Skeletal muscle satellite cell (primary cell): Measurements from ENCODE around the gene SIL1.

Experiments used
- H3K27me3 ChIP-seq: 2 replicates; pipeline ENCODE4 v1.7.0; 2013; ENCODE audit warnings: low read length; ENCODE audit not compliant: control insufficient read depth, insufficient read depth
- H3K36me3 ChIP-seq: 2 replicates; pipeline ENCODE4 v1.7.0; 2013; ENCODE audit warnings: mild to moderate bottlenecking, control low read depth, low read length; ENCODE audit not compliant: insufficient read depth
- H3K4me1 ChIP-seq: 2 replicates; pipeline ENCODE4 v1.7.0; 2013; ENCODE audit warnings: low read length; ENCODE audit not compliant: control insufficient read depth, insufficient read depth
- H3K4me2 ChIP-seq: 2 replicates; pipeline ENCODE4 v1.7.0; 2013; ENCODE audit warnings: mild to moderate bottlenecking, low read length
- H3K4me3 ChIP-seq: 2 replicates; pipeline ENCODE4 v1.7.0; 2013; ENCODE audit warnings: low read length
- H3K9ac ChIP-seq: 2 replicates; pipeline ENCODE4 v1.7.0; 2013; ENCODE audit warnings: mild to moderate bottlenecking, low read depth, low read length, moderate library complexity
- H3K9me3 ChIP-seq: replicated peaks from 2 replicates; pipeline ENCODE4 v1.7.0; 2013; ENCODE audit warnings: mild to moderate bottlenecking, control low read depth, low read length

Gene SIL1

GRCh38 chr5:139133282-139133681 lies 64.9 kb downstream of the SIL1 start:
- Histone ChIP-seq H3K9me3 (no peaks in the 10 kb centered on the region), H3K4me2 (no peak overlapping the region), H3K36me3 (no peaks in the 10 kb centered on the region), H3K27me3 (no peaks in the 10 kb centered on the region), H3K9ac (no peak overlapping the region), H3K4me1 (peaks cover 16% of the 10 kb centered on the region), H3K4me3 (no peak overlapping the region)

- H3K27me3 ChIP-seq: no peaks in the 10 kb centered on the region
- H3K9me3 ChIP-seq: no peaks in the 10 kb centered on the region
- H3K4me1 ChIP-seq: peaks cover 12% of the 10 kb centered on the region
- H3K9ac ChIP-seq: no peak overlapping the region
- H3K4me3 ChIP-seq: no peak overlapping the region
- H3K4me2 ChIP-seq: no peak overlapping the region
- no peaks in the 10 kb centered on the region for H3K36me3 ChIP-seq
Measured at GRCh38 chr5:139132515-139132914, 65.7 kb downstream of the SIL1 start.

GRCh38 chr5:139131921-139132432 lies 66.2 kb downstream of the SIL1 start:
- Histone ChIP-seq H3K9me3 (no peaks in the 10 kb centered on the region), H3K9ac (no peak overlapping the region), H3K4me3 (no peak overlapping the region), H3K36me3 (no peaks in the 10 kb centered on the region), H3K4me1 (peaks cover 12% of the 10 kb centered on the region), H3K27me3 (no peaks in the 10 kb centered on the region), H3K4me2 (no peak overlapping the region)

- H3K4me3 ChIP-seq: no peak overlapping the region
- no peak overlapping the region for H3K9ac ChIP-seq
- H3K4me1 ChIP-seq: peaks cover 12% of the 10 kb centered on the region
Measured at GRCh38 chr5:139131465-139131864, 66.7 kb downstream of the SIL1 start.

GRCh38 chr5:139131062-139131461 lies 67.1 kb downstream of the SIL1 start:
- Histone ChIP-seq H3K9me3 (no peaks in the 10 kb centered on the region), H3K4me2 (peak overlapping the region; percentile 23), H3K27me3 (no peaks in the 10 kb centered on the region), H3K36me3 (no peaks in the 10 kb centered on the region), H3K4me3 (no peak overlapping the region), H3K4me1 (peaks cover 12% of the 10 kb centered on the region), H3K9ac (no peak overlapping the region)

More at GRCh38 chr5:139131465-139131864, 66.7 kb downstream of the SIL1 start:
- Histone ChIP-seq H3K4me2 (peak overlapping the region; percentile 23), H3K36me3 (no peaks in the 10 kb centered on the region), H3K27me3 (no peaks in the 10 kb centered on the region), H3K9me3 (no peaks in the 10 kb centered on the region)

- Histone ChIP-seq H3K27me3 (no peaks in the 10 kb centered on the region), H3K4me3 (no peak overlapping the region), H3K9ac (no peak overlapping the region), H3K9me3 (no peaks in the 10 kb centered on the region), H3K4me2 (no peak overlapping the region), H3K36me3 (peaks cover 6% of the 10 kb centered on the region), H3K4me1 (peaks cover 12% of the 10 kb centered on the region)
Measured at GRCh38 chr5:139130214-139130613, 68.0 kb downstream of the SIL1 start.

GRCh38 chr5:139126711-139127111 lies 71.5 kb downstream of the SIL1 start:
- Histone ChIP-seq H3K27me3 (no peaks in the 10 kb centered on the region), H3K4me3 (no peak overlapping the region), H3K9me3 (no peaks in the 10 kb centered on the region), H3K9ac (no peak overlapping the region), H3K4me1 (peaks cover 8% of the 10 kb centered on the region), H3K36me3 (peaks cover 8% of the 10 kb centered on the region), H3K4me2 (no peak overlapping the region)

GRCh38 chr5:139125991-139126390 lies 72.2 kb downstream of the SIL1 start:
- Histone ChIP-seq H3K9ac (no peak overlapping the region), H3K27me3 (no peaks in the 10 kb centered on the region), H3K4me3 (no peak overlapping the region), H3K4me2 (no peak overlapping the region), H3K36me3 (peaks cover 12% of the 10 kb centered on the region), H3K9me3 (no peaks in the 10 kb centered on the region), H3K4me1 (peaks cover under 1% of the 10 kb centered on the region)

- no peaks in the 10 kb centered on the region for H3K9me3 ChIP-seq
Measured at GRCh38 chr5:139124774-139125520, 73.2 kb downstream of the SIL1 start.

GRCh38 chr5:139121120-139121519 lies 77.0 kb downstream of the SIL1 start:
- peaks cover 44% of the 10 kb centered on the region for H3K36me3 ChIP-seq
- H3K4me1 ChIP-seq: no peaks in the 10 kb centered on the region
- H3K27me3 ChIP-seq: no peaks in the 10 kb centered on the region
- no peaks in the 10 kb centered on the region for H3K9me3 ChIP-seq
- no peak overlapping the region for H3K4me3 ChIP-seq
- H3K9ac ChIP-seq: no peak overlapping the region
- no peak overlapping the region for H3K4me2 ChIP-seq

More at GRCh38 chr5:139124774-139125520, 73.2 kb downstream of the SIL1 start:
- H3K27me3 ChIP-seq: no peaks in the 10 kb centered on the region
- no peak overlapping the region for H3K4me2 ChIP-seq
- H3K9ac ChIP-seq: no peak overlapping the region
- H3K4me3 ChIP-seq: no peak overlapping the region
- no peaks in the 10 kb centered on the region for H3K4me1 ChIP-seq
- H3K36me3 ChIP-seq: peaks cover 22% of the 10 kb centered on the region

- Histone ChIP-seq H3K4me1 (no peaks in the 10 kb centered on the region), H3K4me3 (no peak overlapping the region), H3K9me3 (no peaks in the 10 kb centered on the region), H3K27me3 (no peaks in the 10 kb centered on the region), H3K36me3 (peaks cover 40% of the 10 kb centered on the region), H3K9ac (no peak overlapping the region), H3K4me2 (no peak overlapping the region)
Measured at GRCh38 chr5:139120521-139120920, 77.6 kb downstream of the SIL1 start.

GRCh38 chr5:139118804-139119203 lies 79.4 kb downstream of the SIL1 start:
- H3K9ac ChIP-seq: no peak overlapping the region

More at GRCh38 chr5:139118804-139119203, 79.4 kb downstream of the SIL1 start:
- Histone ChIP-seq H3K36me3 (peaks cover 40% of the 10 kb centered on the region), H3K4me3 (no peak overlapping the region), H3K9me3 (no peaks in the 10 kb centered on the region), H3K4me1 (no peaks in the 10 kb centered on the region), H3K4me2 (no peak overlapping the region), H3K27me3 (no peaks in the 10 kb centered on the region)
